ENCODE results near the gene MAP3K9. TPM values are rescaled to one million over a fixed set of nuclear protein-coding genes. Genes with fewer than 3 reads are reported as not detected.

The MAP3K9 gene
- total and polyA plus RNA-seq, 9 donors, result 0.10 to 0.46 (median 0.20) TPM

GRCh38 chr14:70683983-70684382, 125.3 kb downstream of the MAP3K9 start:
- Histone ChIP-seq H3K27me3 (ENCODE audit: control insufficient read depth, insufficient read depth, low read length) (peaks cover 2% of the 10 kb centered on the region), H3K4me1 (ENCODE audit: control insufficient read depth, insufficient read depth, low read length) (no peaks in the 10 kb centered on the region), H3K27ac (ENCODE audit: low read length) (no peak overlapping the region), H3K4me3 (ENCODE audit: low read length) (no peak overlapping the region), H3K9me3 (replicated peaks; ENCODE audit: control insufficient read depth, low read depth, low read length) (no peaks in the 10 kb centered on the region), H3K36me3 (ENCODE audit: control insufficient read depth, insufficient read depth, low read length) (no peaks in the 10 kb centered on the region)
- 36% methylated on average over 1 of the region's 6 CpGs for WGBS (ENCODE audit: insufficient coverage)
- DNase-seq, result no peak

- H3K27ac ChIP-seq (ENCODE audit: low read length), result no peak overlapping the region
Observed at GRCh38 chr14:70680748-70681147, 128.6 kb downstream of the MAP3K9 start.

DNA sequence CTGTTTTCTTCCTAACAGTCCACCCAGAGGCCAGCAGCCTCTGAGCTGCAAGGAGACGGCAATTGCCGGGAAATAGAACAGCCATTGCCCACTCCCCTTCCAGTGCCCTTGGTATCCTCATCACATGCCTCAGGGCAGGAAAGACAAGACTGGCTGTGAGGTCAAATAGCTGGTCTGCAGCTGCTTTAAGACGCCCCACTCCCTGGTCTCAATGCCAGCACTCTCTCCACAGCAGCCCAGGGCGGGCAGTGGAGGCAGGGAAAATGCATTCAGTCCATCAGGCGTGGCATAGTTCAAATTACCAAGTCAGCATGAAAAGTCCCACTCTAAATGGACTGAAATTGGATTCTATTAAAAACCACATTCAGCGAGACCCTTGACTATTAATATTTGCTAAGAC, 132.0 kb downstream of the MAP3K9 start:
- WGBS (ENCODE audit: insufficient coverage), result 96% methylated on average over 4 of the region's 6 CpGs
- Histone ChIP-seq H3K4me3 (ENCODE audit: low read length) (no peak overlapping the region), H3K27ac (ENCODE audit: low read length) (no peak overlapping the region), H3K4me1 (ENCODE audit: control insufficient read depth, insufficient read depth, low read length) (no peaks in the 10 kb centered on the region), H3K9me3 (replicated peaks; ENCODE audit: control insufficient read depth, low read depth, low read length) (no peaks in the 10 kb centered on the region), H3K27me3 (ENCODE audit: control insufficient read depth, insufficient read depth, low read length) (peaks cover 2% of the 10 kb centered on the region), H3K36me3 (ENCODE audit: control insufficient read depth, insufficient read depth, low read length) (no peaks in the 10 kb centered on the region)
- DNase-seq, result no peak

More at GRCh38 chr14:70680748-70681147, 128.6 kb downstream of the MAP3K9 start:
- DNase-seq, result no peak
- Histone ChIP-seq H3K4me3 (ENCODE audit: low read length) (no peak overlapping the region), H3K27me3 (ENCODE audit: control insufficient read depth, insufficient read depth, low read length) (peaks cover 2% of the 10 kb centered on the region), H3K9me3 (replicated peaks; ENCODE audit: control insufficient read depth, low read depth, low read length) (no peaks in the 10 kb centered on the region), H3K4me1 (ENCODE audit: control insufficient read depth, insufficient read depth, low read length) (no peaks in the 10 kb centered on the region), H3K36me3 (ENCODE audit: control insufficient read depth, insufficient read depth, low read length) (no peaks in the 10 kb centered on the region)
- WGBS (ENCODE audit: insufficient coverage), result no CpG with 5 or more reads among the region's 2 CpGs

Other genes starting within 250 kb of the MAP3K9 start
- 35.9 TPM for gene MED6, start 208.9 kb downstream of the MAP3K9 start, total RNA-seq
- gene MED6, start 208.9 kb downstream of the MAP3K9 start, polyA plus RNA-seq (ENCODE audit: insufficient read depth in 1 of 8, insufficient read length in 8 of 8, low replicate concordance in 1 of 8), result 10 to 100 TPM; 27.6 to 34.4 (median 31.5) TPM
- gene TTC9, start 167.6 kb downstream of the MAP3K9 start, total RNA-seq, result 4.4 TPM
- 1 to 10 TPM; 4.6 to 6.8 (median 5.9) TPM for gene TTC9, start 167.6 kb downstream of the MAP3K9 start, polyA plus RNA-seq (ENCODE audit: insufficient read depth in 1 of 8, insufficient read length in 8 of 8, low replicate concordance in 1 of 8)
- 37.7 TPM for gene PCNX1, start 97.9 kb upstream of the MAP3K9 start, total RNA-seq
- gene PCNX1, start 97.9 kb upstream of the MAP3K9 start, polyA plus RNA-seq (ENCODE audit: insufficient read depth in 1 of 8, insufficient read length in 8 of 8, low replicate concordance in 1 of 8), result 10 to 100 TPM; 14.8 to 28.9 (median 21.9) TPM

All from muscle of leg (tissue), 11 donors.